Dedifferentiated amniotic fluid mesenchymal stem cell (primary cell): ENCODE results near the gene SRP68.
"Not testable (repeated sequence)": the region's sequence is repeated elsewhere in the genome, so short reads cannot be mapped to it uniquely, and the experiment has no call there.

Source experiments
- DNase-seq: peaks from one replicate; pipeline ENCODE4 v3.0.0-alpha.2; 2016; ENCODE audit errors: extremely low spot score

Gene SRP68

DNA sequence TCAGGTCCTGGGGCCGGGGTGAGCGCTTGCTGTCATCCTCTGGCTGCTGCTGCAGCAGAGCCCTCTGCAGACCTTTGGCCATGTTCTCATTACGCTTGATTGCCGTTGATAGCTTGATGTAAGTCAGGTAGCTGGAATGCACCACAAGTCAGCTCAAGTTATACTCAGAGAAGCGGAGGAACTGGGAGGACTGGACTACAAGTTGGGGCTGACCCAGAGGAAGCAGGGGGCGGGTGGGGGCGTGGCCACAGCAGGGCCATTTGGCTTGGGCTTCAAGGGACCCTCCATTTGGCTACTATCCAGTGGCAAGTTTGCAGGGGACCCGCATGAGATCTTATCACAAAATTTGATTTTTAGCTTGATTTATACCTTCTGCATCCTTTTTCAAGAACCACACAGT is 26.3 kb downstream of the SRP68 start:
- DNase-seq = no peak

DNA sequence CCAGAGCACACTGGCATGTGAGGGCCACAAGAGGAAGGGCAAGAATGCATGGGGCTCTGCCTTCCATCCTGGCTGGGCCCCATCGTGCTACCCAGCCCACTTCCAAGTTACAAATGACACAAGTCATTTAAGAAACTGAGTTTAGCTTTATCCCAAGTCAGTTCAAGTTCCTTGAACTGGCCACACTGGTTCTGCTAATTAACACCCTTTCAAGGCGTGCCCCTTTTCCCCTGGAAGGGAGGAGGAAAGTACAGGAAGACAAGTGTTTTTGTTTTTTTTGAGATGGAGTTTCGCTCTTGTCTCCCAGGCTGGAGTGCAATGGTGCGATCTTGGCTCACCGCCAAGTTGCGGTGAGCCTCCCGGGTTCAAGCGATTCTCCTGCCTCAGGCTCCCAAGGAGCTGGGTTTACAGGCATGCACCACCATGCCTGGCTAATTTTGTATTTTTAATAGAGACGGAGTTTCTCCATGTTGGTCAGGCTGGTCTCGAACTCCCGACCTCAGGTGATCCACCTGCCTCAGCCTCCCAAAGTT is 27.8 kb downstream of the SRP68 start:
- DNase-seq = not testable (repeated sequence)

DNA sequence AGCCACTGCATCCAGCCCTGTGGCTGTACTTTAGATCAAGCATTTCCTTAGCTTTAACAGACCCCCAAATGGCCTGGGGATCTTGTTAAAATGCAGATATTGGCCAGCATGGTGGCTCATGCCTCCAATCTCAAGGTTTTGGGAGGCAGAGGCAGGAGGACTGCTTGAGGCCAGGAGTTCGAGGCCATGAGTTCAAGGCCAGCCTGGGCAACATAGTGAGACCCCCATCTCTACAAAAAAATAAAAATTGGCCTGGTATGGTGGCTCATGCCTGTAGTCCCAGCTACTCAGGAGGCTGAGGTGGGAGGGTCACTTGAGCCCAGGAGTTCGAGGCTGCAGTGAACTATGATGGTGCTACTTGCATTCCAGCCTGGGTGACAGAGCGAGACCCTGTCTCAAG is 29.4 kb downstream of the SRP68 start:
- DNase-seq = not testable (repeated sequence)

DNA sequence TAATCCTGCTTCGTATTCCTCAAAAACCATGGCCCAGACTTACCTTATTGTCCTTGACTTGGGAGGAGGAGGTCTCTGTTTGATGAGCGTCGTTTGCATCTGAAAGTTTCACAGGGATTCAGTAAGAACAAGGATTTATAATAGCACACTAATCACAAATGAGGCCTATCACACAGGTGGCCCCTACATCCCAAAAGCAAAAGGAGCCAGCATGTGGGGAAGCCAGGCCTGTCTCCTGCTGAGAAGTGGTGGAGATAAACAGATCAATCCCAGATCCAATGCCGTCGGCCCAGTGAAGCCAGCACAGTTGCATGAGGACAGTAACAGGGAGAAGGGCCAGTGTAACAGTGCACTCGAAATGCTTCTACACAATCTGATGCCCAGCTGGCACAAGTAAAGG is 31.9 kb downstream of the SRP68 start:
- DNase-seq = no peak

DNA sequence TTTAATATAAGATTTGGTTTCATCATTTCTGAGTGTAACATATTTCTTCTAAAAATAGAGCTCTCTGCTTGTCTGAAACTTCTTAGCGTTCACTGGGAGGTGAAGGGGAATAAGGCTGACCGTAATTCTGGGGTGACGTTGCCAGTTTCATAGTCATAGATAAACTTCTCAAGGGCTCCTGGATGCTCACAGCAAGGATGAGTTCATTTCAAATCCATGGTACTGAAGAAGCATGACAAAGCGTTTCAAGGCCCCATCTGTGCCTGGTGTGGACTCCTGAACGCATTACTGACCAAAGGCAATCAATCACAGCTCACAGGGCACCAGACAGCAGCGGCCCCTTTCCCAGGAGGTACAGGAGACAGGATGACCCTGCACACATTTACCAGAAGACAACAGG is 33.2 kb downstream of the SRP68 start:
- no peak for DNase-seq

DNA sequence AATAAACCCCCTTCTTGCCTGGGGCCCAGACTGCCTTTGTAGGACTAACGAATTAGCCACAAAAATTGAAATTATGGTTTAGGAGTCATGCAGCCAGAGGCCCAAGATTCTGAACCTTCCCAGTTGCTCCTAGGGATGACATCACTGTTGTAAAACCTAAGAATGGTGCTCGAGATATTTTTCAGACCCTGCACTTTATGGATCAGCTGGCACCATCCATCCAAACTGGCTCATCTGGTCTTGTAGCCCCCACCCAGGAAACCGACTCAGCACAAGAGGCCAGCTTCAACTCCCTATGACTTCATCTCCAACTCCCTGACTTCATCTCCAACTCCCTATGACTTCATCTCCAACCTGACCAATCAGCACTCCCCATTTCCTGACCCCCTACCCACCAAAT is 34.3 kb downstream of the SRP68 start:
- no peak for DNase-seq

DNA sequence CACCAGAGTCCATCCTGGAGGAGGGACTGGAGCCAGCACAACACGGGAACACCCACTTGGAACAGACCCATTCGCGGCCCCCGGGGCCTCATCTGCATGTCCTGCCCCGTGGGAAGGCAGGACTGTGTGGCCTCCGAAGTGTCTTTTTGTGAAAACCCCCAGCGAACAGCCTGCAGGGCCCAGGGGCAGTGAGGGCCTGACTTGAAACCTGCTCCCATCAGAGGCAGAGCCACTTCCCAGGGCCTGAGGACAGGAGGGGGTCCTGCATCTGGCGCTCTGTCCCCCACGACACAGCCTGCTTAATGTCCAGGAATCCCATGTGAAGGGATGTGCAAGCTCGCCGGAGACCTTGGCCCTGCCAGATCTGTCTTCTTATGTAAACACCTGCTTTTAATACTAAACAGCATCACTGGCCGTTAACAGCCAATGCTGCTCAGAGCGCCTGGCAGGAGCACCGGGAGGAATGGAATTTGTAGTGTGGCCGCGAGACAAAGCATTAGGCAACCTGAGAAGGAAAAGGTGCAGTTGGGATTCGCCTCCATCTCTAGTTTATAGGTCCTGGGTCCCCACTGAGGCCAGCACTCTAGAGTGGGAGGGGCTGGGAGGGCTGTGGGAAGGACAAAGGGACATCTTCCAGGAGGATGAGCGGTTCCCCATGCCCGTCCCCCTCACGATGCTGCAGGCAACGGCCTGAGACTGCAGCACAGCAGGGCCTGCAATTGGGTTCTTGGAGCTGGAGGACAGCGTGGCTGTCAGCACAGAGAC is 35.6 kb downstream of the SRP68 start:
- no peak for DNase-seq

DNA sequence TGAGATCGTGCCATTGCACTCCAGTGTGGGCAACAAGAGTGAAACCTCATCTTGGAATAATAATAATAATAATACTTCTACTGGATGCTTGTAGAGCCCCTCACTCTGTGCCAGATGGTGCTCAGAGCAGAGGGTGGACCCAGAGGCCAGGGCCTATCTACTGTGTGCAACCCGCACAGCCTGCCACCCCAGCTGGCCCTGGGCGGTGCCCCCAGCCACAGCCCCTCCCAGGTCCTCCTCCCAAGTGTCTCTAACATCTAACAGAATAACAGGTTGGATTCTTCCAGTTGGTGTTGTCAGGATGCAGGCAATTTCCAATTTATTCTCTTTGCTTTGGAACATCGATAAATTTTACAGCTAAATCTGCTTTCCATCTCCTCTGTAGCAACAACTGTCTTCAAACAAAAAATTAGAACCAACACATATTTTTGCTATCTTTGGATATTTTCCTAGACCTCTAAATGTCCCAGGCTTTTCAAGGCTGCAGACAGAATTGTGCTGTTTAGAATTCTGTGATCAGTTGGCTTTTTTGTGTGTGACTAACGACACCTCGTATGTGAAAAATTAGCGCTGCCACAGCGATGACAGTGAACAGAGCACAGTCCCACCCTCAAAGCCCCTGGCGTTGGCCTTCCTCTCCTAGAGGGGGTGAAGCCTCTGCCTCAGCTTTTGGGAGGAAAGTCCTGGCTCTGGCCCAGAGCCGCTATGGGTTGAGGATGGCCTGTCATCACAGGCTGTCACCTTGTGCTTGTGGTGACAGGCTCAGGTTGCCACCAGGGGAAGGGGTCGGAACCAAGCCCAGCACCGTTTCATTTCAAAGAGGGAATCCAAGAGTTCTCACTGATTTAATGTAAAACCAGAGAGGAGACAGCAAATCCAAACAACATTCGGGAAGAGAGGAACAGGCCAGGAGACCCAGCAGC is 37.6 kb downstream of the SRP68 start:
- no peak for DNase-seq

DNA sequence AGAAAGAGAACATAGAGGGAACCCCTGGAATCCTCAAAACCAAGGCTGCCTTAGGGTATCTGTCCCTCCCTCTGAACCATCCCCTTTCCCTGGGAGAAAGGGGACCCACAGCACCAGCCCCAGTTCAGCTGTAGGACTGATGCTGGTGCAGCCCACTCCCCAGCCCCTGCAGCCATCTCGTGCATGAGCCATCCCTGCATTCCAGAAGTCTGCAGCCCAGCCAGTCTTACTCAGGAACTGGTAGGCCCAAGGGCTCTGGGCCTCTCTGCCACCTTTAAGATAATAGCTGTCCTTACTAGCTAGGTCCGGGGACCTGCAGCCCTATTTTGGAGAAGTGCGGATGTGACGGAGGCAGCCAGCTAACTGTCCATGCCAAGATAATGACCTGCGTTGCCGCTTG is 39.2 kb downstream of the SRP68 start:
- DNase-seq = no peak

DNA sequence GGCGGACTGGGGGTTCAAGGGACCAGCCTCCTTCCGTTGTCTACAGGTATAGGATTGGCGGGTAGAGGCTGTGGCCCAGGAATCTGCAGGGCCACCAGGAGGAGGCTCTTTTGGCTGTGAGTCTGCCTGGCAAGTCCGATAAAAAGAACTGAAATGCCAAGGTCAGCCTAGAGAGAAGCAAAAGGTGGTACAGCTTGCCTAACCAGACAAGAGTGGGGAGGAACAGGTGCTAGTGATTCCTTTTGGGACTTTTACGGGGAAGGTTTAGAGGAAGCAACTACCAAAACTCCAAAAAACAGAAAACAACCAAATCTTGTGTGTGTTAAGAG is 39.6 kb downstream of the SRP68 start:
- DNase-seq = no peak

DNA sequence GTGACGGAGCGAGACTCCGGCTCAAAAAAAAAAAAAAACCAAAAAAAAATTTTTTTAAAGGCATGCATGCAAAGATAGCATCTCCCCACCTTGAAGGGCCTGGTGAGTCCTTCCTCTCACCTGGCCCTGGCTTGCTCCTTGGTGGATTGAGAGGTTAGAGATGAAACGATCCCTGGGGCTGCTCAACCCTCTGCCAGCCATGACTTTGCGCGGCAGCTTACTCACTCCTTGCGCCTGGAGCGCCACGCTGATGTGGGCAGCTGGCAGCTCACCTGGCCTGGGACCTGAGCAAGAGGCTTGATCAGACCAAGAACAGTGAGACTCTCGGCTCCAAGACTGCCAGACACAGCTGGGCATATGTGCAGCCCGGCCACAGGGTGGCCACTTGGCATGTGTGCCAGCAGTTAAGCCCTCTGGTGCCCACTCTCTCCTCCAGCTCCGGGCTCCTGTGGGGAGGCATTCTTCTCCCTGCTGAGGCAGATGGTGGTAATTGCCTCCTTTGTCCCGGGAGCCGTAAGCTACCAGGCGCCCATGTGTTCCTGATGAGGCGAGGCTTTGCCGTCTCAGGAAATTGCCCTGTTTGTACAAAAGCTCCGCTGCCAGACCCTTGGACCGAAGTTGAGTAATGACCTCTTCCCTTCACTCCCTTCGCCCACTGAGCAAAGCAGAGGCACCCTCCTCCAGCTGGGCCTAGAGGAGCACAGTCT is 40.1 kb downstream of the SRP68 start:
- no peak for DNase-seq

DNA sequence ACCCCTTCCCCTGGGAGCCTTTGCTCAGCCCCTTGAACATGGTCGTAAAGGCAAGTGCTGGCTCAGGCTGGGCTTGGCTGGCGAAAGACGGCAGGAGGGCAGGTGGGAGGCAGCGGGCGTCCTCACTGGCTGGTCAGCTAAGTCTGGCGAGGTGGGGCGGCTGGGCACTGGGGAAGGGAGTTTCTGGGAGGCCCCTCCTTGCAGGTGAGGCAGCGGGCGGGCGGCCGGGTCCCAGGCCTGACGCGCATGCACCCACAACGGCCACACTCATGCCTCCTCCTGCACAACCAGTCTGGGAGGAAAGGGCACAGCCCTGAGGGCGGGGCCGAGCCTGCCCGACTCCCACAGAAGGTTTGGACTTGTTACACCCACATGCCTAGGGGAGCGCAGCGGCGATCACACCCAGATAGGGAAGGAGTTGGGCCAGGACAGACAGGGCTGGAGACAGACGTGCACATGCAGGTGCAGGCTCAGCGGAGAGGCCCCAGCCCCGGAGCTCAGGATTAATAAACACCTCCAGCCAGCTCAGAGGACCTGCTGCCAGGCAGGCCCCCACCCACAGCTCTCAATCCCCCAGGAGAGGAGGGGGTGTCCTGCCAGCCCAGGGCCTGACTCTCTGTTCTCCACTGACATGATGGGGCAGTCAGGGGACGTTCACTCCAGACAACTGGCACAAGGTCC is 45.0 kb downstream of the SRP68 start, which contains the start of gene EVPL:
Gene EVPL, minus strand, starts transcription at position 148 of the 681 bp plus-strand sequence. Its CDS starts 108 bp downstream, at position 40.
- DNase-seq = no peak

DNA sequence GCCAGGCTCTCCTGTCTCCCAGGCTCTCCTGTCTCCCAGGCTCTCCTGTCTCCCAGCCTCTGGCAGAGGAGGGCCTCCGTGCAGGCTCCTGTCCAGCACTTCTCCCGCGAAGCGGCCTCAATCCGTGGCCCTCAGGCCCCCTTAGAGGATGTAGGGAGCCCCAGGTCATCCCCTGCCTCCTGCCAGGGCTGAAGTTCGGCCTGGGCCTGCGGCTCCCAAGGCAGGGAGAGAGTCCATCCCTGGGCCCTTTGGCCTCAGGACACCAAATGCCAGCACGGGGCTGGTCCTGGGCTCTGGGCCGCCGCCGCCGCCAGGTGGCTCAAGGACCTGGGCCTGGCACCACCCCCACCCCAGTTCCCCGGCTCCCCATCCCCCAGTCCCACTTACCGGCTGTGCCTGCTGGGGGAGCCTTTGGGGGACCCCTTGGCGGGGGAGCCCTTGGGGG is 45.6 kb downstream of the SRP68 start:
- no peak for DNase-seq

DNA sequence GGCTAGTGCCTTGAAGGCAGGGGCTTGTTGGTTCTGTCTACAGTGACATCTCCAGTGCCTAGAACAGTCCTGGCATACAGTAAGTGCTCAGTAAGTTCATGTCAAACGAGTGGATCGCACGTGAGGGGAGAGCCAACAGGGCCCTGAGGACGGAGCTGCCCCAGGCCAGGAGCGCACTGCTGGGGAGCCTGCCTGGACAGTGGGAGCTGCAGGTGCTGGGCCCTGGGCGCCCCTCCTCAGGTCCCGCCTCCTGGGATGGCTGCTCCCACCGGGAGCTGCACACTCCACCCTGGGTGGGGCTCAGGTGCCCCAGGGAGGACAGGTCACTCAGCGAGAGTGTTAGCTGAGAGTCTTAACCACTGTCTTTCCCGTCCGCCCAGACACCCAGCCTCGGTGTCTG is 47.0 kb downstream of the SRP68 start:
- DNase-seq = no peak

DNA sequence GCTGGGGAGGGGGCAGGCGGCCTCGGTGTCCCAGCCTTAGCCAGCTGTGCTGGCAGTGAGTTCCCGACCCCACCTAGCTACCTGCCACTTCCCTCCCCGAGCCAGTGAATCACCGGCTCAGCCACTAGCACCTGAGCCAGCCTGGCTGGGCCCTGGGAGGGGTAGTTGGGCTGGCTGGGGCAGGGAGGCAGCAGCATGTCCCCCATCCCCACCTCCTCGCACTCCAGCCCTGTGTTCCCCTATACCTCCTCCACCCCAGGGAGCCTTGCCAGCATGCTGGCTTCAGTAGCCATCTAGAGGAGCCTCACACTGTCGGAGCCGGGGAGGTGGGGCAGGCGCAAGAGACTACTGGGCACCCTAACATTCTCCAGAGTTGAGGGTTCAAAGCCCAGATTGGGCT is 48.0 kb downstream of the SRP68 start:
- no peak for DNase-seq

DNA sequence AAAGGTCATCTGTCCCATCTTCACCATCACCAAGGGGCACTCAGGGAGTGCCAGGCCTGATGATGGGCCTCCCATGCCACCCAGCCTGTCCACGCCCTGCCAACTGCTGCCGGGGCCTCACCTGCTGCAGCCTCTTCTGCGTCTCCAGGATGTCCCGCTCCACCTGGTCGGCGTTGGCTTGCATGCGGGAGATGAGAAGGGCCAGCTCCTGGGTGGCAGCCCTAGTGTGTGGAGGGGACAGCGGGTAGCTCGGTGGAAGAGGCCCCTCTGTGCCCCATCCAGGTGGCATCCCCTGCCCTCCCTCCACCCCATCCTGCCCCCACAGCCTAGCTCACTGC is 48.4 kb downstream of the SRP68 start:
- no peak for DNase-seq

DNA sequence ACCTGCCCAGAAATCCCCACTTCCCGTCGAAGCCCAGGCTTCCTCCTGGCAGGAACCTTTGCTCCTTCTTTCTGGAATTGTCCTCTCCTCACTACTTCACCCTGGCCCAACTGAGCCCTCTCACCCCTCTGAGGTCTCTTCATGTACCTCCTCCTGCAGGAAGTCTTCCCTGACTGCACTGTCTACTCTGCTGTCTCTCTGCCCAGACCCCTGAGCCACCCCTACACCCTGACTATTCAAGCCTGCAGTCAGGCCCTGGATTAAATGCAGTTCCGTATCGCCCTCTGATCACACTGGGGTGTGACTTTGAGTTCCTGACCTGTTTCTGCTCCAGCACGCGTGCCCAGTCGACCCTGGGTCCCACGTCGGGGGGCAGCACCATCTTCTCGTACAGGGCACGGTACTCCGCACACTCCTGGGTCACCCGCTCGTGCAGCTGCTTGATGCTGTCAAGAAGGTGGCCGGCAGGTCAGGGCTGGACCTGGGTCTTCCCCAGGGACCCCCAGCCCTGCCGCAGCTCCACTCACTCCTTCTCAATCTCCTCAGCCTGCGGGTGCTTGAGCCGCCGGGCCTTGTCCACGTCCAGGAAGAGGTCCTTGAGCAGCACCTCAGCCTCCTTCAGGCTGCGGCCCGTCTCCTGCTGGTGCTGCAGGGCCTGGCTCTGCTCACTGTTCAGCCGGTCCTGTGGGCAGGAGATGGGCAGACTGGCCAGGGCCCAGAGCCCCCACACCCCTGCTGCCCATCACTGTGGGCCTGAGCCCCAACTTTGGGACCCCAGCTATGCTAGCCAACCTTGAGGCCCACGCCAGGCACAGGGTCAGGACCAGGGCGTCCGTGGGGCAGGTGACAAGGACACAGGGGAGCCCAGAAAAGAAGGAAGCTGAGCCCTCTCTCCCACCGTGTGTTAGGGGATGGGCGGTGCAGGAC is 49.1 kb downstream of the SRP68 start:
- DNase-seq = no peak

DNA sequence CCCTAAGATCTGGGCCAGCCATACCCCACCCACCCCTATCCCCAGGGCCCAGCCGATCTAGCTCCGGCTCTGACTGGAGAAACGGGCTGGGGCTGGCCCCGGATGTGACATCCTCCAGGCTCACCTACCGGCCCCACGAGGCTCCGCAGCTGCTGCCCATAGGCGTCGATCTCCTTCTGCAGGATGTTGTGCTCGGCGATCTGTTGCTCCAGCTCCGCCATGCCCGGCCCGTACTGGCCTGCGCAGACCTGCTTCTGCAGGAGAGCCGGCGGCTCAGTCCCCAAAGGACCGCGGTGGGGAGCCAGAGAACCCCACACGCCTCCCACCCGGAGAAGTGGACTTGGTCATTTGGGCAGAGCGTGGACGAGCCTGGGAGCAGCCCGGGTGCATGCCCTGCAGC is 50.0 kb downstream of the SRP68 start:
- no peak for DNase-seq

DNA sequence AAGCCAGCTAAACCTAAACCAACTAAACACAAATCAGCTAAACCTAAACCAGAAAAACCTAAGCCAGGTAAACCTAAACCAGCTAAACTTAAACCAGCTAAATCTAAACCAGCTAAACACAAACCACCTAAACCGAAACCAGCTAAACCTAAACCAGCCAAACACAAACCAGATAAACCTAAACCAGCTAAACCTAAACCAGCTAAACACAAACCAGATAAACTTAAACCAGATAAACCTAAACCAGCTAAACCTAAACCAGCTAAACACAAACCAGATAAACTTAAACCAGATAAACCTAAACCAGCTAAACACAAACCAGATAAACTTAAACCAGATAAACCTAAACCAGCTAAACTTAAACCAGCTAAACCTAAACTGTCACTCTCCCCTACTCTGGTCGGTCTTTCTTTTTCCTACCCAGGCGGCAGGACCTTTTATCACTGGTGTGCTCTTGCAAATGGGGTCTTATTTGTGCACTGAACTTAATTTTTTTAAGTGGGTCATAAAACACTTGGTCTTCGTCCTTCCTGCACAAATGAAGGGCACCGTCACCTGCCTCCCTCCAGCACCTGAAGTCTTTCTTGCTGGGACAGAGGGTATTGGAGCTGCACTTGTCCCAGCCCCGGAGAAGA is 52.4 kb downstream of the SRP68 start:
- DNase-seq = no peak

DNA sequence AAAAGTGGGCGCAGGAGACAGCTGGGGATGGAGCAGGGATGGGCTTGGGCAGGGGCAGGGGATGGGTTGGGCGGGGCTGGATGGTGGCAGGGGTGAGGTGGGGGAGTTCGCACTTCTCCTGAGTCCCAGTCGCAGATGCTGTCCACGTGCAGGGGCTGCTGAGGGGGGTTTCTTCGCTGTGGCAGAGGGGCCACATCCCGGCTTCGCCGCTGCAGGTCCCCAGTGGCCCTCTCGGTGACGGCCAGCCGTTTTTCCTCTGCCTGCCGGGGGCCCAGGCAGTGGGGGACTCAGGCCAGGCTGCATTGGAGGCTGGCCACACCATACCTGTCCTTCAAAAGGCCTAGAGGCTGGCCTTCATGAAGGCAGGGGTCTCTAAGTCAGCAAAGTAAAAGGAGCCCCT is 53.5 kb downstream of the SRP68 start:
- no peak for DNase-seq
